MM.1S (cell line): ENCODE results near the gene FOXN3.

Source experiments
- EZH2phosphoT487 ChIP-seq: fragments of 300-600 bp; sonication (generic); IDR thresholded peaks from 2 replicates; pipeline ENCODE4 v1.6.1; 2018; ENCODE audit warnings: antibody characterized with exemption, low read length
- TF ChIP-seq, protein P1 (sequence below): fragments of 300-600 bp; sonication (generic); IDR thresholded peaks from 2 replicates; pipeline ENCODE4 v1.5.1; 2016; ENCODE audit warnings: antibody characterized with exemption, low read length, mixed read lengths

DNA sequence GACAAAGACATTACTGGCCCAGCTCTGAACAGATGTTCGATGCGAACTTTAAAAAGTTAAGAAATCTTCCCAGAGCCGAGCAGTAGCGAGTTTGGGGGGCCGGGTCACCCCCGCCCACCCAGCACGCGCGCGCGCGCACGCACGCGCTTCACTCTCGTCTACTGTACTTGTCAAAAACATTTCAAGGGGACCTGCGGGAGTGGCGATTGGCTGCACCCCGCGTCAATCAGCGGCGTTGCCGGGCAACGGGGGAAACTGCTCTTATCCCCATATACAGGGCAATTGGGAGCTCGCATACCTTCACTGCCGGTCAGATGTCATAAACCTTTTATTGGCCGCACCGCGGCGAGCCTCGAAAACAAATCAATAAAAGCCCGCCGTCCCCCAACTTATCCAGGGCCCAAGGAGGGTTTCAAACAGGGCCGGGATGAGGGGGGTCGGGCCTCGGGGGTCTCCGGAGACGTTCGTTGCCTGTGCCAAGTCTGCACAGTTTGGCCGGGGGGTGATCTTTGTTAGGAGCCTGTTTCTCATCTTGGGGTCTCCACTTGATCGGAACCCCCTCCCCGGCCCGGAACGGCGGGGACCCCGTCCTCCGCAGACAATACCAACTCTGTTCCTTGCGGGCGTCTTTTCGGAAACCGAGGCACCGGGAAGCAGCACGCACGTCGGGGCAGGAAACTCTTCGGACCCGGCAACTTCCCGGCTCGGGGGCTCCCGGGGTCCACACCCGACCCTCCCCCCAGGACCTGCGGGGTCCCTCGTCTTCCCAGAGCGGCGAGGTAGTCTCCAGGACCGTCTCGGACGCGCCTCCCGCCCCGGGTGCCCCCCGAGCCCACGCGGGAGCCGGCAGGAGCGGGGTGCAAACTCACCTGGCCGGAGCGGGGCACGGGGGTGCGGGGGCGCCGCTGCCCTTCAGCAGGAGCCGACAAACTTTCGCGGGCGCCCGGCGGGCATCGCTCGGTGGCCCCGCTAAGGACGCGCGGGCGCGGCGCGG lies 734 bp downstream of the FOXN3 start:
- TF ChIP-seq, protein P1, sequence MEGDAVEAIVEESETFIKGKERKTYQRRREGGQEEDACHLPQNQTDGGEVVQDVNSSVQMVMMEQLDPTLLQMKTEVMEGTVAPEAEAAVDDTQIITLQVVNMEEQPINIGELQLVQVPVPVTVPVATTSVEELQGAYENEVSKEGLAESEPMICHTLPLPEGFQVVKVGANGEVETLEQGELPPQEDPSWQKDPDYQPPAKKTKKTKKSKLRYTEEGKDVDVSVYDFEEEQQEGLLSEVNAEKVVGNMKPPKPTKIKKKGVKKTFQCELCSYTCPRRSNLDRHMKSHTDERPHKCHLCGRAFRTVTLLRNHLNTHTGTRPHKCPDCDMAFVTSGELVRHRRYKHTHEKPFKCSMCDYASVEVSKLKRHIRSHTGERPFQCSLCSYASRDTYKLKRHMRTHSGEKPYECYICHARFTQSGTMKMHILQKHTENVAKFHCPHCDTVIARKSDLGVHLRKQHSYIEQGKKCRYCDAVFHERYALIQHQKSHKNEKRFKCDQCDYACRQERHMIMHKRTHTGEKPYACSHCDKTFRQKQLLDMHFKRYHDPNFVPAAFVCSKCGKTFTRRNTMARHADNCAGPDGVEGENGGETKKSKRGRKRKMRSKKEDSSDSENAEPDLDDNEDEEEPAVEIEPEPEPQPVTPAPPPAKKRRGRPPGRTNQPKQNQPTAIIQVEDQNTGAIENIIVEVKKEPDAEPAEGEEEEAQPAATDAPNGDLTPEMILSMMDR = no peak
- no peak for TF ChIP-seq EZH2phosphoT487
